Nephron (organoid): ENCODE results near the gene GPRC5A.
A peak's percentile ranks its signal among the peaks of the same experiment; 100 is the strongest.

ENCODE experiments used
- H3K27ac Mint-ChIP-seq, 3 experiments: 2 replicates each; pipeline ENCODE4 v1.8.0; 2020; ENCODE audit warnings: mixed read lengths in 3 of 3, mild to moderate bottlenecking in 2 of 3, moderate library complexity in 1 of 3
- H3K27me3 Mint-ChIP-seq: 2 replicates; pipeline ENCODE4 v1.8.0; 2021; ENCODE audit warnings: low read depth, mild to moderate bottlenecking, moderate library complexity, mixed read lengths
- H3K36me3 Mint-ChIP-seq: 2 replicates; pipeline ENCODE4 v1.8.0; 2020; ENCODE audit warnings: low read depth, mixed read lengths
- H3K4me1 Mint-ChIP-seq: 2 replicates; pipeline ENCODE4 v1.8.0; 2020; ENCODE audit warnings: mixed read lengths
- H3K4me3 Mint-ChIP-seq, 3 experiments: 2 replicates each; pipeline ENCODE4 v1.8.0; 2020; ENCODE audit warnings: mild to moderate bottlenecking in 3 of 3, mixed read lengths in 3 of 3, moderate library complexity in 2 of 3
- H3K9me3 Mint-ChIP-seq: 2 replicates; pipeline ENCODE4 v1.8.0; 2020; ENCODE audit warnings: mixed read lengths
- TF ChIP-seq, protein P1 (sequence below), 3 experiments: fragments of 200-600 bp; sonication (generic); IDR thresholded peaks; one replicate each; pipeline ENCODE4 v1.5.0; 2021; ENCODE audit warnings: antibody characterized with exemption in 3 of 3; ENCODE audit not compliant: unreplicated experiment in 3 of 3

GPRC5A gene

GRCh38 chr12:12868477-12869235 lies 22.7 kb upstream of the GPRC5A start:
- H3K4me1 Mint-ChIP-seq, result peaks cover 6% of the 10 kb centered on the region
- H3K36me3 Mint-ChIP-seq, result peaks cover 8% of the 10 kb centered on the region
- no peak overlapping the region for H3K27ac Mint-ChIP-seq
- no peaks in the 10 kb centered on the region for H3K27me3 Mint-ChIP-seq
- TF ChIP-seq, protein P1, sequence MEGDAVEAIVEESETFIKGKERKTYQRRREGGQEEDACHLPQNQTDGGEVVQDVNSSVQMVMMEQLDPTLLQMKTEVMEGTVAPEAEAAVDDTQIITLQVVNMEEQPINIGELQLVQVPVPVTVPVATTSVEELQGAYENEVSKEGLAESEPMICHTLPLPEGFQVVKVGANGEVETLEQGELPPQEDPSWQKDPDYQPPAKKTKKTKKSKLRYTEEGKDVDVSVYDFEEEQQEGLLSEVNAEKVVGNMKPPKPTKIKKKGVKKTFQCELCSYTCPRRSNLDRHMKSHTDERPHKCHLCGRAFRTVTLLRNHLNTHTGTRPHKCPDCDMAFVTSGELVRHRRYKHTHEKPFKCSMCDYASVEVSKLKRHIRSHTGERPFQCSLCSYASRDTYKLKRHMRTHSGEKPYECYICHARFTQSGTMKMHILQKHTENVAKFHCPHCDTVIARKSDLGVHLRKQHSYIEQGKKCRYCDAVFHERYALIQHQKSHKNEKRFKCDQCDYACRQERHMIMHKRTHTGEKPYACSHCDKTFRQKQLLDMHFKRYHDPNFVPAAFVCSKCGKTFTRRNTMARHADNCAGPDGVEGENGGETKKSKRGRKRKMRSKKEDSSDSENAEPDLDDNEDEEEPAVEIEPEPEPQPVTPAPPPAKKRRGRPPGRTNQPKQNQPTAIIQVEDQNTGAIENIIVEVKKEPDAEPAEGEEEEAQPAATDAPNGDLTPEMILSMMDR (IDR thresholded peaks at IDR 0.05; ENCODE audit: unreplicated experiment in 3 of 3), result no peak
- no peak overlapping the region for H3K4me3 Mint-ChIP-seq
- no peaks in the 10 kb centered on the region for H3K9me3 Mint-ChIP-seq

DNA sequence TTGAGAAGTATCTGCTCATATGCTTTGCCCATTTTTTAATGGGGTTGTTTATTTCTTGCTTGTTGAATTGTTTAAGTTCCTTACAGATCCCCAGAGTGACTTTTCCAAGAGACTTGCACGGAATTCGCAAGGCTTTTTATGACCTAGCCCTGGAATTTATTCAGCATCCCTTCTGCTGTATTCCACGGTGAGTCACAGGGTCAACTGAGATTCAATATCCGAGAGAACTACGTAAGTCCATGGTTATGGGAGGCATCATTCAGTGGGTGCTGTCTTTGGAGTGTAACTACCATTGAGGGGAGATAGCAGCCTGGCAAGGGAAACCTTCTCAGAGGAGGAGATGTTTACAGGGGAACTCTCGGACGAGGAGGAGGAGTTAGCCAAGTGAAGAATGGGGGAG lies 20.9 kb upstream of the GPRC5A start:
- Mint-ChIP-seq H3K9me3 (no peaks in the 10 kb centered on the region), H3K27ac (peak overlapping the region in 1 of 3 experiments; percentile 4), H3K4me3 (no peak overlapping the region), H3K27me3 (no peaks in the 10 kb centered on the region), H3K36me3 (peaks cover 4% of the 10 kb centered on the region), H3K4me1 (peaks cover 11% of the 10 kb centered on the region)
- TF ChIP-seq, protein P1 (IDR thresholded peaks at IDR 0.05; ENCODE audit: unreplicated experiment in 3 of 3), result no peak

GRCh38 chr12:12871587-12872138 lies 19.7 kb upstream of the GPRC5A start:
- TF ChIP-seq, protein P1 (IDR thresholded peaks at IDR 0.05; ENCODE audit: unreplicated experiment in 3 of 3), result no peak
- Mint-ChIP-seq H3K27ac (peak overlapping the region in 1 of 3 experiments; percentile 20), H3K27me3 (no peaks in the 10 kb centered on the region)

GRCh38 chr12:12872139-12872933 lies 19.0 kb upstream of the GPRC5A start:
- no peak overlapping the region for H3K4me3 Mint-ChIP-seq
- peak overlapping the region in 2 of 3 experiments; percentile 20 to 30 for H3K27ac Mint-ChIP-seq
- peaks cover 4% of the 10 kb centered on the region for H3K36me3 Mint-ChIP-seq
- H3K4me1 Mint-ChIP-seq, result peaks cover 11% of the 10 kb centered on the region
- TF ChIP-seq, protein P1 (IDR thresholded peaks at IDR 0.05; ENCODE audit: unreplicated experiment in 3 of 3), result no peak
- no peaks in the 10 kb centered on the region for H3K27me3 Mint-ChIP-seq
- no peaks in the 10 kb centered on the region for H3K9me3 Mint-ChIP-seq

More at GRCh38 chr12:12871587-12872138, 19.7 kb upstream of the GPRC5A start:
- Mint-ChIP-seq H3K4me1 (peaks cover 11% of the 10 kb centered on the region), H3K36me3 (peaks cover 4% of the 10 kb centered on the region), H3K4me3 (no peak overlapping the region), H3K9me3 (no peaks in the 10 kb centered on the region)

DNA sequence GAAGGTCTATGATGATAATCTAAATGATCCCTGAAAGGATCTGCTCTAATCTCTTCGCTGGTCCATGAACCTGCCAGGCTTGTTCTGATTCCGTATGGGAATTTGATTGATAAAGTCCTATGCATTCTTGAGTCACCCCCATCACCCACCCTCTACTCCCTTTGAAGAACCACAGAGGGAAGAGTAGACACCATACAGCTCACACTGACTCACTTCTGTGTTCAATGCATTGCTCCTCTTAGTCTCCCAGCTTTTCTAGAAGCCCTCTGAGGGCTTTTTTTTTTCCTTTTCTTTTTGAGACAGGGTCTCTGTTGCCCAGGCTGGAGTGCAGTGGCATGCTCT lies 18.5 kb upstream of the GPRC5A start:
- Mint-ChIP-seq H3K9me3 (no peaks in the 10 kb centered on the region), H3K27ac (no peak overlapping the region), H3K4me1 (peaks cover 11% of the 10 kb centered on the region), H3K4me3 (no peak overlapping the region), H3K36me3 (peaks cover 4% of the 10 kb centered on the region), H3K27me3 (no peaks in the 10 kb centered on the region)
- TF ChIP-seq, protein P1 (IDR thresholded peaks at IDR 0.05; ENCODE audit: unreplicated experiment in 3 of 3), result no peak
